ENCODE data around the gene MTAP.

MTAP gene

DNA sequence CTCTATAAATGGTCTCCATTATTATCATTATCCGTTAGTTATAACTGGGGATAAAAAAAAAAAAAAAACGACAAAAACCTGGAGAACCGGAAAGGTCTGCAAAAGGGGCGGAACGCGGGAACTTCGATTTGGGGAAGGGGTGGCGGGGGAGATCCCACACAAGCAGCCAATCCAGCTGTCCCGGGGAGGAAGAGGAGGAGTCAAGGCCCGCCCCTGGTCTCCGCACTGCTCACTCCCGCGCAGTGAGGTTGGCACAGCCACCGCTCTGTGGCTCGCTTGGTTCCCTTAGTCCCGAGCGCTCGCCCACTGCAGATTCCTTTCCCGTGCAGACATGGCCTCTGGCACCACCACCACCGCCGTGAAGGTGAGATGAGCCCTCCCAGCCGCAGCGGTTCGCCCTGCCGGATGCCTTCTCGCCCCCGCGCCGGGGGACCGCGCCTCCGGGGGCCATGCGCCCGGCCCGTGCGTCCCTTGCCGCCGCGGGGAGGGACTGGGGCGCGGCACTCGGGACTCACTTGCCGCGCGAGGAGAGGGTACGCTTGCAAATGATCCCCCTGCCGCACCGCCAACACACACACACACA is at the start of gene MTAP:
TSS of gene MTAP (plus strand) at position 219 of the 583 bp plus-strand sequence. CDS start at position 332, 113 bp downstream.
- peak; percentile 92 for DNase-seq (ENCODE audit: low spot score)
- H3K27ac ChIP-seq = peak within 1 kb of the TSS; percentile 81 to 95
- TF ChIP-seq CTCF (IDR thresholded peaks at IDR 0.05) = no peak

GRCh38 chr9:21753523-21753922 is 48.9 kb upstream of the MTAP start:
- TF ChIP-seq CTCF (IDR thresholded peaks at IDR 0.05) = no peak
- no peak for DNase-seq (ENCODE audit: low spot score)
- Histone ChIP-seq H3K27ac (no peak overlapping the region), H3K4me3 (no peak overlapping the region)

More for the DNA sequence above, at the start of gene MTAP:
- peak within 1 kb of the TSS; percentile 94 for H3K4me3 ChIP-seq

- no peak for TF ChIP-seq CTCF (IDR thresholded peaks at IDR 0.05)
- DNase-seq (ENCODE audit: low spot score) = no peak
- Histone ChIP-seq H3K27ac (no peak overlapping the region), H3K4me3 (no peak overlapping the region)
Observed at GRCh38 chr9:21754741-21755140, 47.7 kb upstream of the MTAP start.

- no peak for DNase-seq (ENCODE audit: low spot score)
- no peak for TF ChIP-seq CTCF (IDR thresholded peaks at IDR 0.05)
- no peak overlapping the region for H3K4me3 ChIP-seq
Observed at GRCh38 chr9:21758540-21758939, 43.9 kb upstream of the MTAP start.

GRCh38 chr9:21761309-21761901 is 41.0 kb upstream of the MTAP start:
- H3K27ac ChIP-seq = no peak overlapping the region
- H3K4me3 ChIP-seq = no peak overlapping the region
- no peak for DNase-seq (ENCODE audit: low spot score)
- no peak for TF ChIP-seq CTCF (IDR thresholded peaks at IDR 0.05)

More at GRCh38 chr9:21758540-21758939, 43.9 kb upstream of the MTAP start:
- no peak overlapping the region for H3K27ac ChIP-seq

DNA sequence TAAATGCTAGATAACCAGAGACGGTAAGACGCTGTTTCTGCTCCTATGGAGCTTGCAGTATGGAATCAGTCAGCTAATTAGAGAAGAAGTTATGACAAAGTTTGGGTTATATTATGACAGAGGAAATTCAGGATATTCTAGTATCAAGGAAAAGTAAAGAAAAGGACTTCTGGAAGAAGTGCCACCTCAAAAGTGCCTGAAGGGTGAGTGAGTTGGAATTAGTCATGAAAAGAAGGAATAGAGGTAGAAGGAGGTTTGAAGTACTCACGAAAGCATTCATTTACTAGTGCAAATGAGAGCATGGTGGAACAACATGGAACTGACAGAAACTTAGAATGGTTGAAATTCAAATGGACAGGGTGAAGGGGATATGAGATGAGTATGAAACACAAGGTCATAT is 40.4 kb upstream of the MTAP start:
- no peak for TF ChIP-seq CTCF (IDR thresholded peaks at IDR 0.05)
- Histone ChIP-seq H3K27ac (no peak overlapping the region), H3K4me3 (no peak overlapping the region)
- no peak for DNase-seq (ENCODE audit: low spot score)

- no peak overlapping the region for H3K4me3 ChIP-seq
- H3K27ac ChIP-seq = no peak overlapping the region
- TF ChIP-seq CTCF (IDR thresholded peaks at IDR 0.05) = no peak
- no peak for DNase-seq (ENCODE audit: low spot score)
Observed at GRCh38 chr9:21764846-21765245, 37.6 kb upstream of the MTAP start.

Data from coronary artery (tissue), 2 donors.